GM23338 (cell line): Measurements from ENCODE around the gene ITIH2. TPM values are rescaled to one million over a fixed set of nuclear protein-coding genes. Genes with fewer than 3 reads are reported as not detected.

Experiments used
- ATAC-seq: fragments of 200-7000 bp; cut with Tn5 transposase; 3 replicates; pipeline ENCODE4 v1.9.1; 2020
- DNase-seq: peaks from one replicate; pipeline ENCODE4 v3.0.0-alpha.2; 2015; ENCODE audit warnings: low spot score
- H2AFZ ChIP-seq: fragments of 200-600 bp; sonication (generic); 2 replicates; pipeline ENCODE4 v1.8.0; 2016; ENCODE audit warnings: antibody characterized with exemption, mild to moderate bottlenecking, moderate library complexity
- H3F3A ChIP-seq: fragments of 200-600 bp; sonication (generic); replicated peaks from 2 replicates; pipeline ENCODE4 v1.8.0; 2017; ENCODE audit warnings: antibody characterized with exemption, mixed run types, low read depth
- H3K27ac ChIP-seq: fragments of 200-600 bp; sonication (generic); 2 replicates; pipeline ENCODE4 v1.6.1; 2016; ENCODE audit warnings: low read depth
- H3K27me3 ChIP-seq: fragments of 200-600 bp; sonication (generic); 2 replicates; pipeline ENCODE4 v1.8.0; 2016; ENCODE audit warnings: mild to moderate bottlenecking, mixed run types, moderate library complexity; ENCODE audit not compliant: insufficient read depth
- H3K36me3 ChIP-seq: fragments of 200-600 bp; sonication (generic); 2 replicates; pipeline ENCODE4 v1.8.0; 2016; ENCODE audit warnings: mild to moderate bottlenecking; ENCODE audit not compliant: insufficient read depth
- H3K4me1 ChIP-seq: fragments of 200-600 bp; sonication (generic); 2 replicates; pipeline ENCODE4 v1.8.0; 2016; ENCODE audit warnings: mild to moderate bottlenecking, moderate library complexity; ENCODE audit not compliant: insufficient read depth
- H3K4me2 ChIP-seq: fragments of 200-600 bp; sonication (generic); 2 replicates; pipeline ENCODE4 v1.7.1; 2017; ENCODE audit warnings: mixed run types
- H3K4me3 ChIP-seq: fragments of 200-600 bp; sonication (generic); 2 replicates; pipeline ENCODE4 v1.6.1; 2016; ENCODE audit warnings: mixed run types
- H3K79me2 ChIP-seq: fragments of 200-600 bp; sonication (generic); replicated peaks from 2 replicates; pipeline ENCODE4 v1.8.0; 2017; ENCODE audit warnings: mild to moderate bottlenecking; ENCODE audit not compliant: insufficient read depth
- H3K9me2 ChIP-seq: fragments of 200-600 bp; sonication (generic); 2 replicates; pipeline ENCODE4 v1.8.0; 2017; ENCODE audit not compliant: insufficient read depth
- H4K20me1 ChIP-seq: fragments of 200-600 bp; sonication (generic); replicated peaks from 2 replicates; pipeline ENCODE4 v1.8.0; 2017; ENCODE audit warnings: mild to moderate bottlenecking; ENCODE audit not compliant: insufficient read depth
- H3K27ac Mint-ChIP-seq: 2 replicates; pipeline ENCODE4 v1.8.0; 2020; ENCODE audit warnings: inconsistent platforms, mild to moderate bottlenecking, moderate library complexity, mixed read lengths
- H3K27me3 Mint-ChIP-seq: 3 replicates; pipeline ENCODE4 v1.8.0; 2022; ENCODE audit warnings: low read depth, mild to moderate bottlenecking, moderate library complexity, mixed read lengths, inconsistent platforms; ENCODE audit not compliant: insufficient read depth, poor library complexity
- H3K36me3 Mint-ChIP-seq: 3 replicates; pipeline ENCODE4 v1.8.0; 2021; ENCODE audit warnings: low read depth, mild to moderate bottlenecking, inconsistent platforms, moderate library complexity, mixed read lengths
- H3K4me1 Mint-ChIP-seq: 3 replicates; pipeline ENCODE4 v1.8.0; 2020; ENCODE audit warnings: mild to moderate bottlenecking, inconsistent platforms, mixed read lengths
- H3K4me3 Mint-ChIP-seq: 3 replicates; pipeline ENCODE4 v1.8.0; 2021; ENCODE audit warnings: moderate library complexity, mild to moderate bottlenecking, inconsistent platforms, mixed read lengths
- H3K9me3 Mint-ChIP-seq: 3 replicates; pipeline ENCODE4 v1.8.0; 2020; ENCODE audit warnings: moderate library complexity, mild to moderate bottlenecking, inconsistent platforms, mixed read lengths
- CTCF ChIP-seq, 2 experiments: fragments of 200-600 bp in 1 of 2; sonication (generic) in 1 of 2; conservative IDR thresholded peaks; 2 replicates each; pipeline versions ENCODE4 v1.5.1 to v1.6.1; 2016 to 2017; ENCODE audit warnings: antibody characterized with exemption in 2 of 2, low read depth in 2 of 2, mild to moderate bottlenecking in 2 of 2, moderate library complexity in 1 of 2
- EZH2 ChIP-seq: fragments of 200-600 bp; sonication (generic); IDR thresholded peaks from one replicate; pipeline ENCODE4 v1.8.0; 2017; ENCODE audit warnings: antibody characterized with exemption, mild to moderate bottlenecking, low read depth; ENCODE audit not compliant: unreplicated experiment
- EZH2phosphoT487 ChIP-seq: fragments of 200-600 bp; sonication (generic); IDR thresholded peaks from one replicate; pipeline ENCODE4 v1.8.1; 2018; ENCODE audit warnings: antibody characterized with exemption; ENCODE audit not compliant: unreplicated experiment
- JUNB ChIP-seq: IDR thresholded peaks from one replicate; pipeline ENCODE4 v1.6.1; 2016; ENCODE audit warnings: antibody characterized with exemption; ENCODE audit not compliant: unreplicated experiment
- NANOG ChIP-seq: IDR thresholded peaks from 2 replicates; pipeline ENCODE4 v1.6.1; 2016; ENCODE audit warnings: antibody characterized with exemption, borderline replicate concordance
- POLR2AphosphoS5 ChIP-seq: IDR thresholded peaks from 2 replicates; pipeline ENCODE4 v1.6.1; 2016; ENCODE audit warnings: antibody characterized with exemption, low read depth
- REST ChIP-seq: IDR thresholded peaks from one replicate; pipeline ENCODE4 v1.6.1; 2018; ENCODE audit warnings: antibody characterized with exemption; ENCODE audit not compliant: unreplicated experiment
- ZNF114 ChIP-seq: fragments of 250-450 bp; sonication (Bioruptor Pico); IDR thresholded peaks from 2 replicates; pipeline ENCODE4 v1.5.0; 2020; ENCODE audit warnings: mild to moderate bottlenecking, moderate library complexity
- ZNF331 ChIP-seq: fragments of 250-450 bp; sonication (Bioruptor Pico); IDR thresholded peaks from 2 replicates; pipeline ENCODE4 v1.5.0; 2020; ENCODE audit warnings: low read depth, mild to moderate bottlenecking, moderate library complexity
- ZNF462 ChIP-seq: fragments of 250-450 bp; sonication (Bioruptor Pico); IDR thresholded peaks from 2 replicates; pipeline ENCODE4 v1.5.0; 2020; ENCODE audit warnings: mild to moderate bottlenecking, moderate library complexity
- polyA plus RNA-seq: library from polyadenylated mRNA; unstranded; fragments of >200 nt; fragmentation: Nextera tagmentation; extraction: Ambion mirVana; gene quantifications from 2 replicates; pipeline ENCODE4 v1.2.1, GENCODE V29; 2016
- total RNA-seq: library from RNA; depleted of rRNA; stranded (reverse); fragments of >200 nt; shearing (Covaris generic); gene quantifications from 2 replicates; pipeline ENCODE4 v1.2.3, GENCODE V29; 2014

ITIH2 gene
- total and polyA plus RNA-seq, 2 experiments from 2014 or later, result 0.10 TPM; not detected in 1

- TF ChIP-seq REST (no peak), POLR2AphosphoS5 (no peak), EZH2phosphoT487 (no peak), CTCF (conservative IDR thresholded peaks at IDR 0.05; ENCODE audit: low read depth in 2 of 2) (no peak), NANOG (no peak), ZNF331 (CRISPR knock-in tag) (no peak)
Observed at GRCh38 chr10:7659560-7659959, 43.6 kb upstream of the ITIH2 start (continued).

GRCh38 chr10:7662522-7662921 lies 40.6 kb upstream of the ITIH2 start:
- Histone ChIP-seq H3K36me3 (no peaks in the 10 kb centered on the region), H3K4me3 (no peak overlapping the region), H2AFZ (no peak overlapping the region), H4K20me1 (no peaks in the 10 kb centered on the region), H3K27me3 (peaks cover 24% of the 10 kb centered on the region), H3K4me2 (no peak overlapping the region), H3K9me2 (no peaks in the 10 kb centered on the region), H3K79me2 (no peaks in the 10 kb centered on the region), H3F3A (0 out of 2 replicates have a peak, but pooled peaks cover 4% of the 10 kb centered on the region), H3K27ac (no peak overlapping the region), H3K4me1 (peaks cover 15% of the 10 kb centered on the region)
- no peaks in the 10 kb centered on the region for H3K9me3 Mint-ChIP-seq
- DNase-seq (no peak), ATAC-seq (no peak)
- H3K36me3 Mint-ChIP-seq, result no peaks in the 10 kb centered on the region
- H3K4me1 Mint-ChIP-seq, result peaks cover 12% of the 10 kb centered on the region
- H3K4me3 Mint-ChIP-seq, result no peak overlapping the region
- peaks cover 22% of the 10 kb centered on the region for H3K27me3 Mint-ChIP-seq
- no peak overlapping the region for H3K27ac Mint-ChIP-seq
- TF ChIP-seq ZNF462 (no peak), NANOG (no peak), EZH2 (no peak), ZNF114 (CRISPR knock-in tag) (no peak), REST (no peak), JUNB (no peak), EZH2phosphoT487 (no peak)
